ENCODE measurements around the gene ZNF275. TPM values are rescaled to one million over a fixed set of nuclear protein-coding genes. Genes with fewer than 3 reads are reported as not detected.
"Not testable (repeated sequence)": the region's sequence is repeated elsewhere in the genome, so short reads cannot be mapped to it uniquely, and the experiment has no call there.

The ZNF275 gene, protein sequence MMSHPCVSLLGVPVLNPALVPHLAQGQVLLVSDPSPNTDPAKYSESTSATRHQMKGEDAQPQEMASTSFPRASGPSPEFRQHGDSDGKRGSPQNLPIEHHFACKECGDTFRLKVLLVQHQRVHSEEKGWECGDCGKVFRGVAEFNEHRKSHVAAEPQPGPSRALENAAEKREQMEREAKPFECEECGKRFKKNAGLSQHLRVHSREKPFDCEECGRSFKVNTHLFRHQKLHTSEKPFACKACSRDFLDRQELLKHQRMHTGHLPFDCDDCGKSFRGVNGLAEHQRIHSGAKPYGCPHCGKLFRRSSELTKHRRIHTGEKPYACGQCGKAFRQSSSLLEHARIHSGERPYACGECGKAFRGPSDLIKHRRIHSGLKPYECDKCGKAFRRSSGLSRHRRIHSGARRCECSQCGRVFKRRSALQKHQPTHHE
- 10 to 100 TPM; 16.6 to 20.8 TPM for total RNA-seq

DNA sequence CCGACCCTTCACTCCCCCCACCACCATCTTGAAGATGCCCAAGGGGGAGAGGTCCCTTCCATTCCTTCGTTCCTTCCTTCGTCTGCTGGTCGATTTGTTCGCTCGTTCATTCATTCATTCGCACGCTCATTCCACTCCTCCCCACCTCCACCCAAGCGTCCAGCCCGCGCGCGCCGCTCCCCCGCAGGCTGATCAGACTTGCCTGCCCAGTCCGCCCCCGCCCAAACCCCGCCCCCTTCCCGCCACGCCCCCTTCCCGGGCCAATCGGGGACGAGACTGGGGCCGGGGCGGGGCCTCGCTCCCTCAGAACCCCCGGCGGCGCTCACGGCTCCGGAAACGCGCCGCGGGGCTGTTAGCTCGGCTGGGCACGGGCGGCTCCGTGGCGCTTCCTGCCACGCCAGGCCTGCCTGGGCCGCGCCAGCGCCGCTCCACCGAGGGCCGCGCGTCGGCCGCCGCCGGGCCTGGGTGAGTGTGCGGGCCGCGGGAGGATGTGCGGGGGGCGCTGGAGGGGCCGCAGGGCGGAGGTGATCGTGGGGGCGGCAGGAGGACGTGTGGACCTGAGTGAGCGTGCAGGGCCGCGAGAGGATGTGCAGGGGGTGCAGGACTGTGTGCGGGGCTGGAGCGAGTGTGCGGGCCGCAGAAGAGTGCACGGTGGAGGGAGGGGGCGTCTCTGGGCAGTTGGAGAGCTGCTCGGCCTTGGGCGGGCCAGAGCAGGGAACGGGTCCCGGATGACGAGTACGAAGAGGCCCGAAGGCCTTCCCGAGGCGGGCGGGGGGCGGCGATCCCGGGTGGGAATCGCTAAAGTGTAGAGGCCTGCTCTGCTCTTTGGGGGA lies at the start of gene ZNF275:
TSS of gene ZNF275 (plus strand) at position 333 of the 833 bp plus-strand sequence. CDS start 2,527 bp downstream, outside the sequence.
- Mint-ChIP-seq H3K4me3 (peak within 1 kb of the TSS; percentile 79), H3K27me3 (peaks cover under 1% of the 10 kb centered on the region), H3K9me3 (no peaks in the 10 kb centered on the region), H3K27ac (peak within 1 kb of the TSS; percentile 65), H3K4me1 (peaks cover 18% of the 10 kb centered on the region), H3K36me3 (ENCODE audit: low read depth) (peaks cover 35% of the 10 kb centered on the region)
- peak; percentile 95 for ATAC-seq (replicated peaks)

DNA sequence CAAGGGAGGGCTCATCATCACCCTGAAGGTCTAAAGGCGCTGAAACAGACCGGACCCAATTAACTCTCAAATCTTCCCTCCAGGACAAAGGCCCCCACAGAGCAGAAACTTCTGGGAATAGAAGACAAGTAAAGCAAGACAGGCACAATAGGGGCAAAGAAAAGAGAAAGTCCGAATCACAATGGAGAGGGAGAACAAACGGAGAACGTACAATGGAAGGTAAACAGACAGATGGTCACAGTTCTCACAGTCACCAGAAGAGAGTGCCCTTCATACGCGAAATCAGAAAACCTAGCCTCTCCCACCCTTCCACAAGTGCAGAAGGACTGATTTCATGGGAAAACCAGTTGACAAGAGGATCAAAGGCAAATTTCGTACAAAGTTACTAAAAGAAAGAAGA lies 48.3 kb upstream of the ZNF275 start:
- not testable (repeated sequence) for H3K36me3 Mint-ChIP-seq (ENCODE audit: low read depth); H3K27me3 Mint-ChIP-seq; H3K4me1 Mint-ChIP-seq; H3K27ac Mint-ChIP-seq; H3K4me3 Mint-ChIP-seq; ATAC-seq (replicated peaks); H3K9me3 Mint-ChIP-seq

DNA sequence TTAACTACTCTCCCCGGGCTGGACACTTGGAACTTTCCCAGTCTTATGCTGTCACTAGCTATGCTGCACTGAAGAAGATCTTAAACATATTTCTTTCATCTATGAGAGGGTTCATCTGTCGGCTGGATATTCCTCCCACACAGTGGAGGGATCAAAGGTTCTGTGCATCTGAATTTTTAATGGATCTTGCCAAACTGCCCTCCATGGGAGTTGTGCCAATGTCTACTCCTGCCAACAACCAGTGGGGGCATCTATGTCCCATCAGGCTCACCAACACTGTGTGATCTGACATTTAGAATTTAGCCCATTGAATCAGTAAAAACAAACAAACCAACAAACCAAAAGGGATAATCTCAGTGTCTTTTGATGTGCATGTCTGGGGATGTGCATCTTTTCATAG lies 45.1 kb upstream of the ZNF275 start:
- not testable (repeated sequence) for H3K9me3 Mint-ChIP-seq; H3K4me1 Mint-ChIP-seq; ATAC-seq (replicated peaks); H3K4me3 Mint-ChIP-seq; H3K27me3 Mint-ChIP-seq; H3K36me3 Mint-ChIP-seq (ENCODE audit: low read depth); H3K27ac Mint-ChIP-seq

DNA sequence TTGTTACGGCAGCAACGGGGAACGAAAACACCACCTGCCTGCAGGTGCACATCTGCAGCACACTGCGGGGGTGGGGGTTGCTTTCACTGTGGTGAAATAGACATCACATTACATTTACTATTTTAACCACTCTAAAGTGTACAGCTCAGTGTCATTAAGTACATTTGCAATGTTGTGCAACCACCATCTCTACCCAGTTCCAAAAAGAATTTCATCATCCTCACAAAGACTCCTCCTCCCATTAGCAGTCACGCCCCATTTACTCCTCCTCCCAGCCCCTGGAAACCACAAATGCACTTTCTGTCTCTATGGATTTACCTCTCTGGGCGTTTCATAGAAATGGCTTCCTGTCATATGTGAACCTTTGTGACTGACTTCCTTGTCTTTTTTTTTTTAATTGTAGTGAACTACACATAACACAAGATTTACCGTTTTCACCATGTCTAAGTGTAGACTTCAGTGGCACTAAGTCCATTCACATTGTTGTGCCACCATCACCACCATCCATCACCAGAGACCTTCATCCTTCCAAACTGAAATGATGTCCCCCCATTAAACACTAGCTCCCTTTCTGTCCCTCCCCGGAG lies 40.4 kb upstream of the ZNF275 start:
- ATAC-seq (replicated peaks); H3K27me3 Mint-ChIP-seq; H3K9me3 Mint-ChIP-seq; H3K4me1 Mint-ChIP-seq; H3K27ac Mint-ChIP-seq; H3K36me3 Mint-ChIP-seq (ENCODE audit: low read depth): not testable (repeated sequence)
- peak overlapping the region; percentile 2 for H3K4me3 Mint-ChIP-seq

DNA sequence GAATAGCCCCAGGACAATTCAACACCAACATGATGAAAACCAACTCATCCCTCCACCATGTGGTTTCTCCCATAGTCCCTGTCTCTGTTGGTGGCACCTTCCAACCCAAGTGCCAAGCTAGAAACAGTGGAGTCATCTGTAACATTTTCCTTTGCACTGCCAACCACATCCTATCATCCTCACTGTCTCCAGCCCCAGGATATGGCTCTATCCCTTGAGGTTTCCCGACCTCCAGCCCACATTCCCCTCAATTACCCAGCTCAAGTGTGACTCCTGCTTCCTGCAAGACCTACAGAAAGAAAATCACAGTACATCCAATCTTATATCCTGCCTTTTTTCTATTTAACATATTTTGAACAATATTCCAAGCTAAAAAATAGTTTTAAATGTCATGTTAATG lies 36.6 kb upstream of the ZNF275 start:
- no peak for ATAC-seq (replicated peaks)
- H3K4me3 Mint-ChIP-seq = no peak overlapping the region
- H3K27ac Mint-ChIP-seq = no peak overlapping the region
- no peaks in the 10 kb centered on the region for H3K9me3 Mint-ChIP-seq
- peaks cover 3% of the 10 kb centered on the region for H3K27me3 Mint-ChIP-seq
- H3K4me1 Mint-ChIP-seq = peaks cover 6% of the 10 kb centered on the region
- H3K36me3 Mint-ChIP-seq (ENCODE audit: low read depth) = no peaks in the 10 kb centered on the region

DNA sequence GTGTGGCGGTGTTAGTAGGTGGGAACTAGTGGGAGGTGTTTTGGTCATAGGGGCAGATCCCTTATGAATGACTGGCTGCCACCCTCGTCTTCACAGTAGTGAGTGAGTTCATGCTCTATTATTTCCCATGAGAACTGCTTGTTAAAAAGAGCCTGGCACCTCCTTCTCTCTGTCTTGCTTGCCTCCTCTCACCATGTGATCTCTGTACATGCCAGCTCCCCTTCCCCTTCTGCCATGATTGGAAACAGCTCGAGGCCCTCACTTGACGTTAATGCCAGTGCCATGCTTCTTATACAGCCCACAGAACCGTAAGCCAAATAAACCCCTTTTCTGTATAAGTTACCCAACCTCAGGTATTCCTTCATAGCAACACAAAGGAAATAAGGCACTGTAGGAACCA lies 34.1 kb upstream of the ZNF275 start:
- Mint-ChIP-seq H3K27me3 (peaks cover 14% of the 10 kb centered on the region), H3K27ac (no peak overlapping the region), H3K4me1 (no peaks in the 10 kb centered on the region), H3K4me3 (no peak overlapping the region), H3K9me3 (no peaks in the 10 kb centered on the region), H3K36me3 (ENCODE audit: low read depth) (no peaks in the 10 kb centered on the region)
- no peak for ATAC-seq (replicated peaks)

DNA sequence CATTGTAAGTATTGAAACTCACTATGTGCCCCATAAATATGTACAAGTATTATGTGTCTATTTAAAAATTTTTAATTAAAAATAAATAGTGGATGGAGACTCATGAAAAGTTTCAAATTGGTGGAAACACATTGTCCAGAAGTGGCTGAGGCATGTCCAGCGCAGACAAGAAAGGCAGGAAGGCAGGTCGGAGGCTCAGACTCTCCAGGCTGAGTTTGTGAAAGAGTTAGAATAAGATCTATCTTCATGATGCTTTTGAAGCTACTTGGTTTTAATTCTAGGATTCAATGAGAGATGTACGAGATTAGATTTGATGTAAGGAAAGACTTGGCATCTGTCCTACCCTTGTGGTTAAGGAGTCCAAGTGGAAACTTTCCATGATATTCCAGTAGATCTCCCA lies 32.2 kb upstream of the ZNF275 start:
- H3K27me3 Mint-ChIP-seq = peaks cover 11% of the 10 kb centered on the region
- ATAC-seq (replicated peaks) = no peak
- H3K36me3 Mint-ChIP-seq (ENCODE audit: low read depth) = no peaks in the 10 kb centered on the region
- H3K9me3 Mint-ChIP-seq = no peaks in the 10 kb centered on the region
- no peak overlapping the region for H3K27ac Mint-ChIP-seq
- no peak overlapping the region for H3K4me3 Mint-ChIP-seq
- no peaks in the 10 kb centered on the region for H3K4me1 Mint-ChIP-seq

DNA sequence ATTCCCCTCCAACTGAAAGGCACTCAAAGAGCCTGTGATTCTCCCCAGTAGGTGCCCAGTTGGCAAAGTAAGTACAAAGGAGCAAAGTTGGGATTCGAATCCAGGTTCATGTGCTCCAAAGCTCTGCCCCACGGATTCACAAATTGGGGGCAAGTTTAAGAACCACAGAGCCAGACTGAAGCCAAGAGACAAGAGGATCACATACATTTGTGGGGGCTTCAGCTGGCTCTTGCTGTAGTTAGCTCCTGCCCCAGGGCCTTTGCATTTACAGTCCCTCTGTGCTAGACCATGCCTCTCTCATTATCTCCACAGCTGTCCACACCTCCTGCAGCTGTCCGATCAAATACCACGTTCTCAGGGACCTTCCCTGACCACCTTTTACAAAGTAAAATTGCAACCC lies 31.2 kb upstream of the ZNF275 start:
- no peak overlapping the region for H3K4me3 Mint-ChIP-seq
- H3K9me3 Mint-ChIP-seq = no peaks in the 10 kb centered on the region
- H3K27ac Mint-ChIP-seq = no peak overlapping the region
- H3K4me1 Mint-ChIP-seq = no peaks in the 10 kb centered on the region
- no peak for ATAC-seq (replicated peaks)
- H3K27me3 Mint-ChIP-seq = peaks cover 11% of the 10 kb centered on the region
- H3K36me3 Mint-ChIP-seq (ENCODE audit: low read depth) = no peaks in the 10 kb centered on the region

DNA sequence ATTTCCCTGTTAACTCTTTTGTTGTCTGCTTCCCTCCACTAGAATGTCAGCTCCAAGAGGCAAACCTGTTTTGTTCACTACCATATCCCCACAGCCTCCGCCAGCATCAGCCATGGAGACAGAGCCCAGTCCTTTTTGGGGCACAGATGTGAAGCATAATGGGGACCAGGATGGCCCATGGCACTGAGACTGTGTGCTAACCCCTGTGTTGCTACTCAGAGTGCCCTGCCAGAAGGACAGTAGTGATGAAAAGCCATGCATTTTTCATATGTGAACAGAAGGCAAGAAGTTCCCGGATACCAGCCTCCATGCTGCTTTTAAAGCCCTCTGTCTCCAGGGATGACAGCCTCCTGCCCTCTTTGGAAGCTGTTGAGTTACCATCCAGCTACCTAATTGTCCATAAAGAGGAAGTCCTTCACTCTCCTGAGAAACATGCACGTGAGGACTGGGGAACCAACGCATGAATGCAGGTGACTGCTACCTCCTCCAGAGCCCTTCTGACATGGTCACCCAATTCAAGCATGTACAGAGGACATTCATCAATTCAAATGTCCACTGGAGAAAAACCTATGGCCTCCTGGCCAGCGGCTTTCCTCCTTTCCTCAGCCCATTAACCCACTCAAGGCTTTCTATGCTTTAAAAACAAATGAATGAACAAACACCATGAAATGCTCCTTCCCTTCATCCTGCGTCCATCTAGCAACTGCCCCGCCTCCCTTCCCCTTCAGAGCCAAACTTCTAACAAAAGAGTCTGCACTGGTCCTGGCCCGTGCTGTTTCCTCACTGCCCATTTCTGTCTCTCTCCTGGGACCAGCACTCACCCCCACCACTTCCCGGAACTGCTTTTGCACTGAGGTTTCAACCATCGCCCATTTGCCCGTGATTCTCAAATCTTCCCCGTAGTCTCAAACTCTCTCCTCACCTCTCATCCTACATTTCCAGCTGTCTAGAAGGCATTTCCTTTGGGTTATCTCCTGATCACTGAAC lies 30.4 kb upstream of the ZNF275 start:
- no peak for ATAC-seq (replicated peaks)
- H3K27me3 Mint-ChIP-seq = peaks cover 11% of the 10 kb centered on the region

DNA sequence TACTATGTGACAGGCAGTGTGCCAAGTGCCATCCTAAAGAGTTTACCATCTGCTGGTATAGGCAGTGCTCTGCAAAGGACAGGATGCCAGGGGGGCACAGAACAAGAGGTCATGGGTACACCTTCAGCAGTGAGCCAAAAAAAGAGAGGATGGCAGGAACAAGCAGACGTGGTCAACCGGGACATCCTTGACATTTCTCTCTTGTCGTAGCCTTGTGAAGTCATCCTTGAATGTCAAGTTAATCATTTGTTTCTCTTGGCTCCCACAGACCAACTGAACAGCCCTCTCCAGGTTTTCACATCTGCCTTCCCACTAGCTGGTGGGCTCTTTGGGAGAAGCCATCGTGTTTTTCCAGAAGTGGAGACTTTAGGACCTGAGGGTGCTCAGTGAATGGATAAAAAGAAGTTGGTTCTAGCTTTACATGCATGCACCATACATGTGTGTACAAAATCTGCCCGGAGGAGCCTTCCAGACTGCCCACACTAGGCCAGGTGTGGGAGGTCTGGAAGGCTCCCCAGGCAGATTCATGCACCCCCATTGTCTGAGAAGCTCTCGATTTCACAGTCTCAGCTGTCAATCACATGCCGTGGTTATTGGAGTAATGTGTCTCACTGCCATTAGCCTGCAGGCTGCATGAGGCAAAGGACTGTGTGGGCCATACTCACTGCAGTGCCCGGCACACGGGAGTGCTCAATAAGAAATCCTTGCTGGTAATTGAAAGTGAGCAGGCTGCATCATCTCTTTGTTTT lies 28.8 kb upstream of the ZNF275 start:
- ATAC-seq (replicated peaks) = no peak
- no peak overlapping the region for H3K4me3 Mint-ChIP-seq
- no peaks in the 10 kb centered on the region for H3K9me3 Mint-ChIP-seq
- no peaks in the 10 kb centered on the region for H3K36me3 Mint-ChIP-seq (ENCODE audit: low read depth)
- no peaks in the 10 kb centered on the region for H3K4me1 Mint-ChIP-seq
- peaks cover 11% of the 10 kb centered on the region for H3K27me3 Mint-ChIP-seq
- no peak overlapping the region for H3K27ac Mint-ChIP-seq

More for the DNA sequence above, 30.4 kb upstream of the ZNF275 start:
- Mint-ChIP-seq H3K36me3 (ENCODE audit: low read depth) (no peaks in the 10 kb centered on the region), H3K9me3 (no peaks in the 10 kb centered on the region), H3K4me1 (no peaks in the 10 kb centered on the region), H3K27ac (no peak overlapping the region), H3K4me3 (no peak overlapping the region)

DNA sequence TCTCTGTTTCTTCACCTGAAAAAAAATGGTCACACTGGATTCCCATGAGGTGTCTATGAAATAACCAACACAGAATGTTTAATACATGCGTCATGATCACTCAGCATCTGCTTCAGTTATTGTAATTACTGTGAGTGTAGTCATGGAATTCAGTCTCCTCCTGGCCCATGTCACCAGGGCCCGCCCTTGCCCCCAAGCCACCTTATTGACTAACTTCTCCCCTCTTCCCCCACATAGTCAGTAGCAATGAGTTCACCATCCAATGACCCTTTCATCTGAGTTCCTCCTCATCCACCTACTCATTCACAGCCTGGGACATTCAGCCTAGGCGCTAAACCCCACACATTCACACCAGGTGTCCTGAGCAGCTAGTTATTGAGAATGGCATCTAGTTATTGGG lies 28.0 kb upstream of the ZNF275 start:
- H3K27ac Mint-ChIP-seq = no peak overlapping the region
- no peaks in the 10 kb centered on the region for H3K9me3 Mint-ChIP-seq
- no peak for ATAC-seq (replicated peaks)
- H3K4me3 Mint-ChIP-seq = no peak overlapping the region
- peaks cover 11% of the 10 kb centered on the region for H3K27me3 Mint-ChIP-seq
- H3K36me3 Mint-ChIP-seq (ENCODE audit: low read depth) = no peaks in the 10 kb centered on the region
- no peaks in the 10 kb centered on the region for H3K4me1 Mint-ChIP-seq

DNA sequence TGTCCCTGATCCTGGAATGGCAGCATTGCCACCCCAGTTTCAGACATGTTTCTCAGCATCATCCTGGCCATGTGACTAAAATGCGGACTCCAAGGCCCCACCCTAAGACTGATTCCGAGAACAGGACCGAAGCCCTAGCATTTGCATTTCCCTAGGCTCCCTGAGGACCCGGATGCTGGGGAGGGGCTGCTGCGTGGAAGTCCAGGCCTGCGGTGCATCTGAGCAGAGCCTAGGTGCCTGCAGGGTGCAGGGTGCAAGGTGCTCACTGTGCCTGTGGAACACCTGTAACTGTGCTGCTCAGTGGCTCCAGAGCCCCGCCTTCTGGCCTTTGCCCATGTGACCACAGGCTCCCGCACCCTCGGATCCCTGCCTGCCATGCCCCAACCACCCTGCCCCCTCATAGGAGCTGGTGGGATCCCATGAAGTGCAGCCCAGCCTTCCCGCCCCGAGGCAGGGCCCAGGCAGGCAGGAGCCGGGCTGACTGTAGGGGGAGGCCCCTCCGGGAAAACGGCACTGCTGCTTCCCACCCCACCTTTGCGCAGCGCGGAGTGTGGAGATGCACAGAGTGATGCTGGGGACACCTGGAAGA lies 27.3 kb upstream of the ZNF275 start:
- Mint-ChIP-seq H3K27ac (no peak overlapping the region), H3K4me3 (no peak overlapping the region), H3K9me3 (no peaks in the 10 kb centered on the region), H3K27me3 (peaks cover 11% of the 10 kb centered on the region), H3K4me1 (no peaks in the 10 kb centered on the region), H3K36me3 (ENCODE audit: low read depth) (no peaks in the 10 kb centered on the region)
- no peak for ATAC-seq (replicated peaks)
